Inflammatory macrophage (primary cell): ENCODE results near the gene YY1.
A peak's percentile ranks its signal among the peaks of the same experiment; 100 is the strongest.
"Not testable (repeated sequence)": the region's sequence is repeated elsewhere in the genome, so short reads cannot be mapped to it uniquely, and the experiment has no call there.

Source experiments
- DNase-seq, 2 donors: peaks; one replicate each; pipeline ENCODE4 v3.0.0-alpha.2; 2020 to 2022
- total RNA-seq, 18 experiments: gene quantifications; one replicate each; lab custom pipeline; 2026; ENCODE audit warnings: mixed read lengths in 6 of 18, inconsistent platforms in 2 of 18; lab: John Stamatoyannopoulos, UW

YY1 gene
- total RNA-seq, result 76.4 to 153 (median 109) reads per million in 18 experiments

- DNase-seq, result peak; percentile 99
These were observed at the start of gene YY1 for GRCh38 chr14:100238419-100239210. YY1 (plus strand) TSS chr14:100239144; CDS start chr14:100239245, 101 bp downstream.

GRCh38 chr14:100190126-100190525, 48.8 kb upstream of the YY1 start:
- DNase-seq, result no peak

GRCh38 chr14:100191584-100192249, 47.2 kb upstream of the YY1 start:
- no peak for DNase-seq

- DNase-seq, result no peak
These were observed 46.7 kb upstream of the YY1 start for GRCh38 chr14:100192250-100192671.

- peak; percentile 99 for DNase-seq
These were observed 46.1 kb upstream of the YY1 start for GRCh38 chr14:100192672-100193416.

- no peak for DNase-seq
These were observed 45.3 kb upstream of the YY1 start for GRCh38 chr14:100193417-100194357.

GRCh38 chr14:100199240-100199860, 39.6 kb upstream of the YY1 start:
- DNase-seq, result no peak

- no peak for DNase-seq
These were observed 38.6 kb upstream of the YY1 start for GRCh38 chr14:100200311-100200710.

GRCh38 chr14:100201701-100202100, 37.2 kb upstream of the YY1 start:
- no peak for DNase-seq

- DNase-seq, result no peak
These were observed 36.2 kb upstream of the YY1 start for GRCh38 chr14:100202712-100203111.

- no peak for DNase-seq
These were observed 35.8 kb upstream of the YY1 start for GRCh38 chr14:100203146-100203545.

- no peak for DNase-seq
These were observed 34.7 kb upstream of the YY1 start for GRCh38 chr14:100203962-100204834.

GRCh38 chr14:100204835-100205167, 34.1 kb upstream of the YY1 start:
- DNase-seq, result not testable (repeated sequence)

- not testable (repeated sequence) for DNase-seq
These were observed 31.4 kb upstream of the YY1 start for GRCh38 chr14:100207588-100207987.

- DNase-seq, result not testable (repeated sequence)
These were observed 30.8 kb upstream of the YY1 start for GRCh38 chr14:100208136-100208535.

GRCh38 chr14:100211366-100211765, 27.6 kb upstream of the YY1 start:
- DNase-seq, result no peak

GRCh38 chr14:100211893-100212292, 27.1 kb upstream of the YY1 start:
- DNase-seq, result no peak

GRCh38 chr14:100212476-100213333, 26.2 kb upstream of the YY1 start:
- DNase-seq, result no peak

GRCh38 chr14:100213587-100213955, 25.4 kb upstream of the YY1 start:
- DNase-seq, result no peak
